Activated effector memory CD4-positive, alpha-beta T cell treated with anti-CD3 and anti-CD28 coated beads, Interleukin-2, amount 50 U/mL, for 16 hours (primary cell): ENCODE measurements around the gene HAPLN1.

ENCODE experiments used
- DNase-seq: peaks from one replicate; pipeline ENCODE4 v3.0.0-alpha.2; 2020

The HAPLN1 gene

GRCh38 chr5:83633285-83633684, 87.4 kb downstream of the HAPLN1 start:
- no peak for DNase-seq

GRCh38 chr5:83632874-83633273, 87.8 kb downstream of the HAPLN1 start:
- no peak for DNase-seq

GRCh38 chr5:83628360-83628759, 92.3 kb downstream of the HAPLN1 start:
- no peak for DNase-seq

GRCh38 chr5:83614841-83615240, 105.8 kb downstream of the HAPLN1 start:
- no peak for DNase-seq

GRCh38 chr5:83608122-83608521, 112.5 kb downstream of the HAPLN1 start:
- no peak for DNase-seq

GRCh38 chr5:83595217-83595616, 125.4 kb downstream of the HAPLN1 start:
- no peak for DNase-seq

GRCh38 chr5:83590966-83591365, 129.7 kb downstream of the HAPLN1 start:
- no peak for DNase-seq

- DNase-seq, result no peak
Observed at GRCh38 chr5:83589786-83590185, 130.9 kb downstream of the HAPLN1 start.
